GM10266 (cell line): ENCODE results near the gene ARHGAP42.

Source experiments
- DNase-seq: peaks from one replicate; pipeline ENCODE4 v3.0.0; 2012; ENCODE audit errors: extremely low spot score
- CTCF ChIP-seq: IDR thresholded peaks from 2 replicates; pipeline ENCODE4 v1.5.1; 2012; ENCODE audit warnings: mild to moderate bottlenecking, low read depth; ENCODE audit not compliant: control insufficient read depth, insufficient read depth; ENCODE audit errors: missing control alignments

ARHGAP42 gene

GRCh38 chr11:100791860-100792259, 104.8 kb downstream of the ARHGAP42 start:
- no peak for TF ChIP-seq CTCF
- no peak for DNase-seq

- no peak for TF ChIP-seq CTCF
Measured at GRCh38 chr11:100793525-100793924, 106.4 kb downstream of the ARHGAP42 start.

GRCh38 chr11:100794446-100794845, 107.4 kb downstream of the ARHGAP42 start:
- no peak for TF ChIP-seq CTCF
- DNase-seq: no peak

More at GRCh38 chr11:100793525-100793924, 106.4 kb downstream of the ARHGAP42 start:
- DNase-seq: no peak

GRCh38 chr11:100799445-100799844, 112.4 kb downstream of the ARHGAP42 start:
- TF ChIP-seq CTCF: no peak
- no peak for DNase-seq

GRCh38 chr11:100800202-100800601, 113.1 kb downstream of the ARHGAP42 start:
- TF ChIP-seq CTCF: no peak
- DNase-seq: no peak

- TF ChIP-seq CTCF: no peak
- DNase-seq: no peak
Measured at GRCh38 chr11:100801225-100801999, 114.3 kb downstream of the ARHGAP42 start.

GRCh38 chr11:100805506-100806199, 118.6 kb downstream of the ARHGAP42 start:
- no peak for DNase-seq
- TF ChIP-seq CTCF: no peak
